SH-SY5Y (cell line): ENCODE results near the gene ZNF212.

ENCODE experiments used
- GATA2 ChIP-seq: IDR thresholded peaks from 2 replicates; pipeline ENCODE4 v1.6.1; 2011; ENCODE audit warnings: mild to moderate bottlenecking, low read depth, low read length
- GATA3 ChIP-seq: IDR thresholded peaks from 2 replicates; pipeline ENCODE4 v1.6.1; 2011; ENCODE audit warnings: low read depth, mild to moderate bottlenecking, low read length, moderate library complexity

- no peak for TF ChIP-seq GATA3
- no peak for TF ChIP-seq GATA2
Measured at GRCh38 chr7:149241696-149242095, 2.2 kb downstream of the ZNF212 start.
